Raji (cell line): Measurements from ENCODE around the gene PSTK.

Source experiments
- POLR2A ChIP-seq: IDR thresholded peaks from 2 replicates; pipeline ENCODE4 v1.6.1; 2011; ENCODE audit warnings: low read depth, low read length, control low read depth; ENCODE audit not compliant: insufficient read depth

PSTK gene

DNA sequence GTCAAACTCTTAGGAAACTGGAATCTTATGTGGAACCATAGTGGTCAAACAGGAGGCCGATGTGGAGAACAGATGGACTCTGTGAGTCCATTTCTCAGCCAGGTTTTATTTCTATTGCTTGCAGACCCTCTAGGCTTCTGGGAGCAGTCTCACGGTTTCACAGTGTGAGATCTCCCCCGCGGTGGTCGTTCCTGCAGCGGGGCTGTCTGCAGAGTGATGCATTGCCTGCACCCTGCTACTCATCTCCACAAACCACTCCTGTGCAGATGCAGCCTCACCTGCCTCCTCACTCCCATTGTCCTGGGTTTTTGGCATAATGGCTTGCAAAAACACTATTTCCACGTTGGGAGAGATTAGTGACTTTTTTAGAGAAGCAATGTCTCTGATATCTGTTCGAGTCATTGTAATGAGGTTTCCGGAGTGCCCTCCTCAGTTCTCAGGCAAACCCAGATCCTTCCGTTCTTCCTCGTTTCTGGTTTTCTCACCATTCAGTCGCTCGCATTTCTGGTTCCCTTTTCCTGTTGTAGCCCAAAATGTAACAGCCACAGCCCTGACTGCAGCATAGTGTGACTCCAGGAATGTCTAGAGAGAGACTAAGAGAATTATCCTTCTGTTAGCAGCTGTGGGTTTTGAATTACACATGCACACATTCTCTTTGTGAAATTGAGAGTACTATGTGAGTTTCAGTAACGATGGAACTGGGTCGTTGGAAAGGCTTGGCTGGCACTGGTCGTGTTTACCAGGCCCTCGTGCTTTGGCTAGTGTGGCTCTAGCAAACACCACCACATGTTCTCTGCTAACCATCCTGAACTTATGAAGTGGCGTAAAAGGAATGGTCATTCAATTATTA, 58.8 kb downstream of the PSTK start:
- TF ChIP-seq POLR2A, result no peak

DNA sequence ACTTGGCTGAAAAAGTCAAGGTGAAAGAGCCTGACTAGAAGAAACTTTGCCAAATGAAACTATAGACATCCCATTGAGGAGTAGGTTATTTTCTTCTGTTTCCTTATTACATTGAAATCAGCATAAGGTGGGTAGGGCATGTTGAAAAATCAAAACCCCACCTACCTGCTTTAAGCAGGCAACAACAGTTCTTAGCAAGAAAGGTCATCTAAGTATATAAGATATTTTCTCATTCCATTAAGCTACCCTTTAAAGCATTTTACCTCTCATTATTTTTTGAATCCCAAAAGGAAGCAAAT, 59.4 kb downstream of the PSTK start:
- TF ChIP-seq POLR2A, result no peak
